Transverse colon (tissue), 4 donors: ENCODE results near the gene EZH1. TPM values are rescaled to one million over a fixed set of nuclear protein-coding genes. Genes with fewer than 3 reads are reported as not detected.

Experiments
- DNase-seq: peaks from one replicate; pipeline ENCODE4 v3.0.0-alpha.2; 2019
- H3K27ac ChIP-seq, 4 donors: fragments of 200-600 bp; sonication (generic); 2 replicates each; pipeline ENCODE4 v1.5.1; 2016 to 2018; ENCODE audit warnings: inconsistent platforms in 4 of 4
- H3K27me3 ChIP-seq: fragments of 200-600 bp; sonication (generic); 2 replicates; pipeline ENCODE4 v1.5.1; 2017; ENCODE audit warnings: inconsistent platforms
- H3K36me3 ChIP-seq, 4 donors: fragments of 200-600 bp; sonication (generic); 2 replicates each; pipeline ENCODE4 v1.5.1; 2017 to 2019; ENCODE audit warnings: inconsistent platforms in 4 of 4
- H3K4me1 ChIP-seq, 4 donors: fragments of 200-600 bp; sonication (generic); 2 replicates each; pipeline ENCODE4 v1.5.1; 2017 to 2020; ENCODE audit warnings: inconsistent platforms in 4 of 4
- H3K4me3 ChIP-seq, 4 donors: fragments of 200-600 bp; sonication (generic); 1 replicate in 1 of 4; 2 replicates in 3 of 4; pipeline versions ENCODE4 v1.5.1 to v1.6.1; 2017 to 2019; ENCODE audit warnings: inconsistent platforms in 4 of 4
- H3K9me3 ChIP-seq, 2 donors: fragments of 200-600 bp; sonication (generic); 2 replicates each; pipeline ENCODE4 v1.5.1; 2017 to 2019; ENCODE audit warnings: inconsistent platforms in 2 of 2
- EP300 ChIP-seq: sonication (generic); formaldehyde crosslinking; IDR thresholded peaks from one replicate; pipeline ENCODE4 v1.6.1; 2017; ENCODE audit warnings: antibody characterized with exemption, low read depth
- POLR2A ChIP-seq: fragments of 450-650 bp; IDR thresholded peaks from one replicate; pipeline ENCODE4 v1.6.1; 2016; ENCODE audit warnings: antibody characterized with exemption, mild to moderate bottlenecking, moderate library complexity
- POLR2AphosphoS5 ChIP-seq, 3 donors: sonication (generic); formaldehyde crosslinking; IDR thresholded peaks; one replicate each; pipeline ENCODE4 v1.6.1; 2016; ENCODE audit warnings: antibody characterized with exemption in 3 of 3
- WGBS, 2 donors: methylation state at CpG; one replicate each; pipeline ENCODE4 v1.1.5; 2018; ENCODE audit warnings: low coverage in 1 of 2; 5-methylcytosine and 5-hydroxymethylcytosine counted together
- in situ Hi-C, 4 donors: fragments of 200-750 bp; cut with MboI; loops; one replicate each; pipeline versions ENCODE4 v1.15.0 to v1.15.1; 2017; ENCODE audit warnings: low sequenced_read_pairs in 3 of 4, low pct_ligation_motif_present in 1 of 4, low pct_unique_long_range_greater_than_20kb in 1 of 4
- intact Hi-C: fragments of 100-400 bp; cut with DNase I; formaldehyde crosslinking; loops from one replicate; pipeline ENCODE4 v1.15.1; 2023; ENCODE audit warnings: low total_unique reads
- total RNA-seq, 4 donors: library from RNA; depleted of rRNA; stranded (reverse); fragments of >200 nt; gene quantifications; one replicate each; pipeline ENCODE4 v1.1.0, GENCODE V29; 2016
- TF ChIP-seq, protein P1 (sequence below), 5 experiments: fragments of 200-600 bp in 3 of 5; fragments of 450-650 bp in 2 of 5; sonication (generic) in 3 of 5; IDR thresholded peaks; 1 replicate in 2 of 5; 2 replicates in 3 of 5; pipeline ENCODE4 v1.5.1; 2016 to 2017; ENCODE audit warnings: antibody characterized with exemption in 5 of 5, inconsistent platforms in 3 of 5, mild to moderate bottlenecking in 2 of 5, moderate library complexity in 1 of 5

The EZH1 gene
- 100 to 1,000 TPM in 1 of 4 donors, 10 to 100 TPM in 3; 30.4 to 159 (median 43.4) TPM for total RNA-seq

DNA sequence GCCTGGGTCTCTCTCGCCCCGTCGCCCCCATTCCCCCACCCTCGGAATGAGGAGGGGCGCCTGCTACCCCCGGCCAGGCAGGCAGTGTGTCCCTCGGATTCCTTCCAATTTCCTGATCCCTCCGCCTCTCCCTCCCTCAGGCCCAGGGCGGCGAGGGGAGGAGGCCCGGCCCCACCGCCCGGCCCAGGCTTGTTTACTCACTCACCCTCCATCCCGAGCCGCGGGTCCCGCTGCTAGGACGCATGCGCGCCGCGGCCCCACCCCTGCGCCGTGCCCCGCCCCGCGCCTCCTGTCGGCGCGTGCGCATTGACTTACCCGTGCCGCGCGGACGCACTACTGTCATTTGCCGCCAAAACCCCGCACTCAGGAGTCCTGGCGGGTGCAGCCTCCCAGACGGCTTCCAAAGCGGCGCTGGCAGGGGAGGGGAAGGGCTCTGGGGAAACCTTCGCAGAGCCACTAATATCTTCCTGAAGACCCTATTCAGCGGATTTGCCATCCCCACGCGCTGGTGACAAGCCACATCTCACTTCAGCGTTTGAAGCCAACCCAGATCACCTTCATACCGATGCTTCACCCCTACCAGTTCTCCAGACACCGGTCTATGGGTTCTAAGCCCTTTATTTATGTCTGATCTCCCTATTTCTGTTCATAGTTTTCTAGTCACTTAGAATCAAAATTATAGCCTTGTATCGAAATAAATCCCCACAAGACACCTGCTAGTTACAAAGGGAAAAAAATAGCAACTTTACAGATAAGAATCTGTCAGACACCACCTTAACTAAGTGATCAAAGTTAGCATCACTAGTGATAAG is at the start of gene EZH1:
Gene EZH1 (minus strand): TSS at position 235 of the 812 bp plus-strand sequence. CDS start 16,099 bp downstream, outside the sequence.
- peak; percentile 93 for DNase-seq
- in situ Hi-C loops (no loop called here), intact Hi-C loops (no loop called here)
- Histone ChIP-seq H3K4me1 (peaks cover 12 to 19% (median 14%) of the 10 kb centered on the region in 4 donors), H3K9me3 (no peaks in the 10 kb centered on the region), H3K27me3 (no peaks in the 10 kb centered on the region), H3K27ac (peak within 1 kb of the TSS; percentile 85 to 93 (median 90)), H3K4me3 (peak within 1 kb of the TSS; percentile 49 to 88 (median 60)), H3K36me3 (no peaks in the 10 kb centered on the region)
- 0 to 22% methylated on average over 4 to 18 of the region's 50 CpGs for WGBS, 2 donors
- TF ChIP-seq POLR2A (peak; percentile 85), EP300 (no peak), POLR2AphosphoS5 (IDR thresholded peaks at IDR 0.05) (peak; percentile 76 to 89 (median 86))
- TF ChIP-seq, protein P1, sequence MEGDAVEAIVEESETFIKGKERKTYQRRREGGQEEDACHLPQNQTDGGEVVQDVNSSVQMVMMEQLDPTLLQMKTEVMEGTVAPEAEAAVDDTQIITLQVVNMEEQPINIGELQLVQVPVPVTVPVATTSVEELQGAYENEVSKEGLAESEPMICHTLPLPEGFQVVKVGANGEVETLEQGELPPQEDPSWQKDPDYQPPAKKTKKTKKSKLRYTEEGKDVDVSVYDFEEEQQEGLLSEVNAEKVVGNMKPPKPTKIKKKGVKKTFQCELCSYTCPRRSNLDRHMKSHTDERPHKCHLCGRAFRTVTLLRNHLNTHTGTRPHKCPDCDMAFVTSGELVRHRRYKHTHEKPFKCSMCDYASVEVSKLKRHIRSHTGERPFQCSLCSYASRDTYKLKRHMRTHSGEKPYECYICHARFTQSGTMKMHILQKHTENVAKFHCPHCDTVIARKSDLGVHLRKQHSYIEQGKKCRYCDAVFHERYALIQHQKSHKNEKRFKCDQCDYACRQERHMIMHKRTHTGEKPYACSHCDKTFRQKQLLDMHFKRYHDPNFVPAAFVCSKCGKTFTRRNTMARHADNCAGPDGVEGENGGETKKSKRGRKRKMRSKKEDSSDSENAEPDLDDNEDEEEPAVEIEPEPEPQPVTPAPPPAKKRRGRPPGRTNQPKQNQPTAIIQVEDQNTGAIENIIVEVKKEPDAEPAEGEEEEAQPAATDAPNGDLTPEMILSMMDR (IDR thresholded peaks at IDR 0.05), result peak in 2 of 5 experiments; percentile 45 to 53

DNA sequence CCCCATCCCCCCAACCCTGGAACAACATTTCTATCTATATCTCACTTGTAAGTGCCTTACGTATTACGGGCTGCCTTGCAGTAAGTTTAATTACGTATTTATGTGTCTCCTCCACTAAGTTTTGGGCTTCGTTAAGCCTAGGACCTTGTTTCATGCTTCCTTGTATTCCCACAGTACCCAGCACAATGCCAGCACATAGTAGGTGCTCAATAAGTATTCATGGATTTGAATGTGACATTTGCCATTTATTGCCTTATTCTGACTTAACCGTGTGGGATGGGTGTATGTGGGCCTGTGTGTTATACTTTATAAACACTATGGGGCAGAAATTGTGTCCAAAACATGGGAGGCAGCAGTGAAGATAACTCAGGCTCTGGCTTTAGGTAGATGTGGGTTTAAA is 47.7 kb upstream of the EZH1 start:
- no peak overlapping the region for H3K4me3 ChIP-seq
- DNase-seq, result no peak
- H3K9me3 ChIP-seq, result no peaks in the 10 kb centered on the region
- TF ChIP-seq POLR2AphosphoS5 (IDR thresholded peaks at IDR 0.05) (no peak), POLR2A (no peak), EP300 (no peak)
- TF ChIP-seq, protein P1 (IDR thresholded peaks at IDR 0.05), result no peak
- H3K4me1 ChIP-seq, result peaks cover 5 to 27% (median 21%) of the 10 kb centered on the region in 4 donors
- 68 to 92% methylated on average over 4 to 5 of the region's 5 CpGs for WGBS, 2 donors
- intact Hi-C loops (no loop called here), in situ Hi-C loops (no loop called here)
- no peak overlapping the region for H3K27ac ChIP-seq
- no peaks in the 10 kb centered on the region for H3K27me3 ChIP-seq
- H3K36me3 ChIP-seq, result no peaks in the 10 kb centered on the region

DNA sequence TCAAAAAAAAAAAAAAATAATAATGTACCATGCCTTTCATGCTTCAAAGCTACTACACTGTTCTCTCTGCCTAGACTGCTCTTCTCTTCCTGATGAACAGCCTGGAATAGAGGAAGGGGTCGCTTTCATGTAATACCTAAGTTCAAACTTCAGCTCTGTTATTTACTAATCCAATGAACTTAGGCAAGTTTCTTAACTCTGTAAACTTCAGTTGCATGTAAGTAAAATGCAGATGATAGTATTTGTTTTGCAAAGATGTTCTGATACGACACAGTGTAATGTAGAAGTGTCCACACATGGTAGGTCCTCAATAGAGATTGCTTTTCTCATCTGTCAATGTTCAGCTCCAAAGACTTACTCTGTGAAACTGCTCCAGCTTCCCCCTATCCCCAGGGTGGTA is 47.1 kb upstream of the EZH1 start:
- no peaks in the 10 kb centered on the region for H3K36me3 ChIP-seq
- in situ Hi-C loops (no loop called here), intact Hi-C loops (no loop called here)
- no peaks in the 10 kb centered on the region for H3K9me3 ChIP-seq
- TF ChIP-seq POLR2AphosphoS5 (IDR thresholded peaks at IDR 0.05) (no peak), POLR2A (no peak), EP300 (no peak)
- TF ChIP-seq, protein P1 (IDR thresholded peaks at IDR 0.05), result no peak
- no peaks in the 10 kb centered on the region for H3K27me3 ChIP-seq
- H3K4me3 ChIP-seq, result no peak overlapping the region
- WGBS, 2 donors, result 68 to 90% methylated on average over 2 of the region's 2 CpGs
- DNase-seq, result no peak
- H3K4me1 ChIP-seq, result peaks cover 3 to 21% (median 17%) of the 10 kb centered on the region in 4 donors
- no peak overlapping the region for H3K27ac ChIP-seq

DNA sequence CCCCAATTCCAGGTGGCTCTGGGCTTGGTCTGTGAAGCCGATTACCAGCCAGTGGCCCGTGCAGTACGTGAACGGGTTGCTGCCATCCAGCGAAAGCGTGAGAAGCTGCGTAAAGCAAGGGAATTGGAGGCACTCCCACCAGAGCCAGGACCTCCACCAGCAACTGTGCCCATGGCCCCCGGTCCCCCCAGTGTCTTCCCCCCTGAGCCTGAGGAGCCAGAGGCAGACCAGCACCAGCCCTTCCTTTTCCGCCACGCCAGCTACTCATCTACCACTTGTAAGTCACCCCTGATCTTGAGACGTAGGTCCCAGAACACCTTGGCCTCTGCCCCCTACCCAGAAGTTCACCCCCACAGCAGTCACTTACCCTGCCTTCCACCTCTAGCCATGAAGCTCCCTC is 42.4 kb upstream of the EZH1 start:
- 90% methylated on average over 10 of the region's 11 CpGs; no CpG with 5 or more reads in 1 of the 2 donors for WGBS, 2 donors
- H3K27me3 ChIP-seq, result peaks cover 41% of the 10 kb centered on the region
- intact Hi-C loops, result no loop called here

More for the DNA sequence above, 42.4 kb upstream of the EZH1 start:
- Histone ChIP-seq H3K9me3 (no peaks in the 10 kb centered on the region), H3K4me1 (peaks cover 0 to 12% (median 6%) of the 10 kb centered on the region in 4 donors), H3K27ac (no peak overlapping the region), H3K4me3 (no peak overlapping the region), H3K36me3 (no peaks in the 10 kb centered on the region)
- TF ChIP-seq EP300 (no peak), POLR2AphosphoS5 (IDR thresholded peaks at IDR 0.05) (no peak), POLR2A (no peak)
- DNase-seq, result no peak
- in situ Hi-C loops, result no loop called here
